KOPT-K1 (cell line): Measurements from ENCODE around the gene EIF3CL.
"Not testable (repeated sequence)": the region's sequence is repeated elsewhere in the genome, so short reads cannot be mapped to it uniquely, and the experiment has no call there.

Source experiments
- H3K27ac ChIP-seq: fragments of 200-600 bp; sonication (generic); 2 replicates; pipeline ENCODE4 v1.5.1; 2016; ENCODE audit warnings: antibody characterized with exemption, mild to moderate bottlenecking, low read depth, low read length; ENCODE audit not compliant: poor library complexity, severe bottlenecking
- H3K36me3 ChIP-seq: fragments of 200-600 bp; sonication (generic); 2 replicates; pipeline ENCODE4 v1.5.1; 2017; ENCODE audit warnings: antibody characterized with exemption, mild to moderate bottlenecking, low read length, moderate library complexity; ENCODE audit not compliant: insufficient read depth
- H3K9me3 ChIP-seq: fragments of 200-600 bp; sonication (generic); 2 replicates; pipeline ENCODE4 v1.5.1; 2017; ENCODE audit warnings: antibody characterized with exemption, low read length, mild to moderate bottlenecking; ENCODE audit not compliant: insufficient read depth, poor library complexity, severe bottlenecking

The EIF3CL gene

GRCh38 chr16:28375115-28375514 is 28.5 kb downstream of the EIF3CL start:
- not testable (repeated sequence) for H3K27ac ChIP-seq, H3K9me3 ChIP-seq, H3K36me3 ChIP-seq

GRCh38 chr16:28374281-28374680 is 29.4 kb downstream of the EIF3CL start:
- not testable (repeated sequence) for H3K27ac ChIP-seq, H3K9me3 ChIP-seq, H3K36me3 ChIP-seq

GRCh38 chr16:28367926-28368325 is 35.7 kb downstream of the EIF3CL start:
- not testable (repeated sequence) for H3K36me3 ChIP-seq, H3K27ac ChIP-seq, H3K9me3 ChIP-seq

GRCh38 chr16:28364268-28365173 is 39.1 kb downstream of the EIF3CL start:
- H3K36me3 ChIP-seq, H3K27ac ChIP-seq, H3K9me3 ChIP-seq: not testable (repeated sequence)

GRCh38 chr16:28363408-28363807 is 40.2 kb downstream of the EIF3CL start, which contains the start of gene NPIPB6:
TSS of gene NPIPB6 (minus strand) at chr16:28363508. CDS start at chr16:28362822, 686 bp downstream.
- not testable (repeated sequence) for H3K27ac ChIP-seq, H3K9me3 ChIP-seq, H3K36me3 ChIP-seq

- not testable (repeated sequence) for H3K27ac ChIP-seq, H3K36me3 ChIP-seq, H3K9me3 ChIP-seq
Observed at GRCh38 chr16:28362600-28362999, 41.0 kb downstream of the EIF3CL start.

- not testable (repeated sequence) for H3K36me3 ChIP-seq, H3K27ac ChIP-seq, H3K9me3 ChIP-seq
Observed at GRCh38 chr16:28338230-28338629, 65.4 kb downstream of the EIF3CL start.

DNA sequence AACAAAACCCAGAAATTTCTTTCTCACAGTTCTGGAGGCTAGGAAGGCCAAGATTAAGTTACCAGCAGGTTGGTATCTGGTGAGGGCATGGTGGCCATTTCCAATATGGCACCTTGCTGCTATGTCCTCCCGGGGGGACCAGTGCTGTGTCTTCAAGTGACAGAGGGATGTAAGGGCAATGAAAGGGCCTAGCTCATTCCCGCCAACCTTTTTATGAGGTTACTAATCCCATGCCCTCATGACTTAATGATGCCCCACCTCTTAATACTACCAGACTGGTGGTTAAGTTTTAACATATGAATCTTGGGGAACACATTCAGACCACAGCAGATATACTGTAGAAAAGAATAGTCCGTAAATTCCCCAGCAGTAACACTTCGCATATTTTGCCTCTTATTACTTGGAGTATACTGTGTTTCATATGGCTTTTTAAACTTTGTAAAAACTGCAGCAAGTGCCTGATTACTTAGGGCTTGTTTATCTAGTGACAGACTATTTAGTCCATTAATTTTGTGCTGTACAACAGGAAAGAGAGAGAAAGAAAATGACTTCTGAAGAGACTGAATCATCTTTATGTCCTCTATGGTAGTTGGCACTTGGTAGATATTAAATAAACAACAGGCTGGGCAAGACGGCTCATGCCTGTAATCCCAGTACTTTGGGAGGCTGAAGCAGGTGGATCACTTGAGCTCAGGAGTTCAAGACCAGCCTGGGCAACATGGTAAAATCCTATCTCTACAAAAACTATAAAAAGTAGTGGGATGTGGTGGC is 66.5 kb downstream of the EIF3CL start:
- not testable (repeated sequence) for H3K36me3 ChIP-seq, H3K27ac ChIP-seq, H3K9me3 ChIP-seq

DNA sequence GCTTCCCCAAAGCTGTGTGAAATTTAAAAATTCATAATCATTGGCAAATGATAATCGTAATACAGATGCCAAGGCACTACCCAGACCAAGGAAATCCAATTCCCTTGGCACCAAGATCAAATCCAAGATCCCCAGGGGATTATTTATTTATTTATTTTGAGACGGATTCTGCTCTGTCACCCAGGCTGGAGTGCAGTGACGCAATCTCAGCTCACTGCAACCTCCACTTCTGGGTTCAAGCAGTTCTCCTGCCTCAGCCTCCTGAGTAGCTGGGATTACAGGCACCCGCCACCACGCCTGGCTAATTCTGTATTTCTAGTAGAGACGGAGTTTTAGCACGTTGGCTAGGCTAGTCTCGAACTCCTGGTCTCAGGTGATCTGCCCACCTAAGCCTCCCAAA is 68.0 kb downstream of the EIF3CL start:
- H3K36me3 ChIP-seq, H3K27ac ChIP-seq, H3K9me3 ChIP-seq: not testable (repeated sequence)

- H3K9me3 ChIP-seq, H3K27ac ChIP-seq, H3K36me3 ChIP-seq: not testable (repeated sequence)
Observed at GRCh38 chr16:28332632-28333031, 71.0 kb downstream of the EIF3CL start.

GRCh38 chr16:28330981-28331380 is 72.7 kb downstream of the EIF3CL start:
- H3K36me3 ChIP-seq, H3K27ac ChIP-seq, H3K9me3 ChIP-seq: not testable (repeated sequence)

DNA sequence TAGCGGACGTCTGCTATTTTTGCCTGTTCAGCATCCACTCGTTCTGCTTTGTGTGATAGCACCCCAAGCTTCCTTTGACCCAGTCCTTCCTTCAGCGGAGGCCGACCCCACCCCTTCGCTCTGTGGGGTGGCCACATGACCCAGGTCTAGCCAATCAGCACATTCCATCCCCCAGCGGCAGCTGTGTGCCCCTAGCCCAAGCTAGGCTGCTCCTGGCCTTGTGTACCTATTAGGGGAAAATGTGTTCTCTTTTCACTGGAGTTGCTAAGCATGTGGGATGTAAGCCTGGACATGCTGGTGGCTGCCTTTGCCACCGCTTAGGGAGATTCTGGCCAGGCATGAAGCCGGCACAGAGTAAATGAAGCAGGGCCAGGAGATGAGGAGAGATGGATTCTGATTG is 73.4 kb downstream of the EIF3CL start:
- H3K9me3 ChIP-seq, H3K36me3 ChIP-seq: not testable (repeated sequence)

More for the DNA sequence above, 73.4 kb downstream of the EIF3CL start:
- H3K27ac ChIP-seq = not testable (repeated sequence)
